Panc1 (cell line): ENCODE results near the gene SGPL1. TPM values are rescaled to one million over a fixed set of nuclear protein-coding genes. Genes with fewer than 3 reads are reported as not detected.

Source experiments
- ATAC-seq: fragments of 200-7000 bp; cut with Tn5 transposase; 2 replicates; pipeline ENCODE4 v1.9.1; 2020; ENCODE audit warnings: mild to moderate bottlenecking, moderate library complexity
- BruUV-seq: library from RNA; stranded (reverse); fragments of 400-500 nt; replicated peaks from 2 replicates; lab custom pipeline; 2021; lab: Mats Ljungman, UMichigan
- CTCF ChIA-PET: fragments of 300-600 bp; sonication (Branson Sonifier 250); formaldehyde crosslinking; loops from one replicate; lab custom pipeline; 2022; ENCODE audit warnings: antibody characterized with exemption; lab: Charles Lee
- POLR2A ChIA-PET: fragments of 300-600 bp; sonication (Branson Sonifier 250); formaldehyde crosslinking; loops from one replicate; lab custom pipeline; 2022; ENCODE audit warnings: antibody characterized with exemption; lab: Charles Lee
- DNase-seq: peaks from one replicate; pipeline ENCODE4 v3.0.0-alpha.2; 2010; ENCODE audit warnings: low read depth, low spot score
- H3K27ac ChIP-seq: 2 replicates; pipeline ENCODE4 v1.5.1; 2011; ENCODE audit warnings: mild to moderate bottlenecking, low read length, inconsistent platforms
- H3K27me3 ChIP-seq: fragments of 200-500 bp; sonication (Bioruptor generic); 2 replicates; pipeline ENCODE4 v1.6.0; 2014; ENCODE audit warnings: low read length, inconsistent platforms; ENCODE audit not compliant: control insufficient read depth, insufficient read depth
- H3K36me3 ChIP-seq: fragments of 200-500 bp; sonication (Bioruptor generic); 2 replicates; pipeline ENCODE4 v1.5.1; 2014; ENCODE audit warnings: inconsistent platforms, mild to moderate bottlenecking, low read length, moderate library complexity; ENCODE audit not compliant: control insufficient read depth, insufficient read depth
- H3K4me1 ChIP-seq: 2 replicates; pipeline ENCODE4 v1.5.1; 2011; ENCODE audit warnings: inconsistent platforms, mild to moderate bottlenecking, low read length, moderate library complexity; ENCODE audit not compliant: control insufficient read depth, insufficient read depth
- H3K4me3 ChIP-seq, 2 experiments: 2 replicates each; pipeline ENCODE4 v1.5.1; 2011 to 2012; ENCODE audit warnings: low read depth in 2 of 2, low read length in 2 of 2, mild to moderate bottlenecking in 2 of 2, inconsistent platforms in 1 of 2, moderate library complexity in 1 of 2
- H3K9me3 ChIP-seq: fragments of 200-500 bp; sonication (Bioruptor generic); 2 replicates; pipeline ENCODE4 v1.5.1; 2014; ENCODE audit warnings: low read depth, mild to moderate bottlenecking, inconsistent platforms, low read length, moderate library complexity; ENCODE audit not compliant: control insufficient read depth, insufficient read depth
- POLR2AphosphoS5 ChIP-seq: IDR thresholded peaks from 2 replicates; pipeline ENCODE4 v1.6.1; 2012; ENCODE audit warnings: mild to moderate bottlenecking, low read depth, low read length, moderate library complexity
- SIN3A ChIP-seq: IDR thresholded peaks from 2 replicates; pipeline ENCODE4 v1.6.1; 2012; ENCODE audit warnings: low read depth, mild to moderate bottlenecking, low read length, moderate library complexity, borderline replicate concordance; ENCODE audit not compliant: insufficient read depth
- TCF7L2 ChIP-seq: IDR thresholded peaks from 2 replicates; pipeline ENCODE4 v1.6.1; 2011; ENCODE audit warnings: mild to moderate bottlenecking, low read depth, low read length, inconsistent platforms
- in situ Hi-C: cut with HindIII; loops from 2 replicates; pipeline ENCODE4 v1.10.0; 2016; ENCODE audit warnings: low sequenced_read_pairs, low pct_unique_long_range_greater_than_20kb
- intact Hi-C: fragments of 100-400 bp; cut with micrococcal nuclease; formaldehyde crosslinking; loops from one replicate; pipeline ENCODE4 v1.10.0; 2022; ENCODE audit not compliant: unreplicated experiment
- total RNA-seq: library from RNA; stranded (reverse); gene quantifications from one replicate; pipeline ENCODE4 v1.2.1, GENCODE V29; 2021; ENCODE audit not compliant: unreplicated experiment
- TF ChIP-seq, protein P1 (sequence below), 2 experiments: IDR thresholded peaks; 2 replicates each; pipeline ENCODE4 v1.6.1; 2011 to 2012; ENCODE audit warnings: low read depth in 2 of 2, control low read depth in 1 of 2, low read length in 1 of 2, mild to moderate bottlenecking in 1 of 2, moderate library complexity in 1 of 2; ENCODE audit not compliant: insufficient read depth in 1 of 2
- TF ChIP-seq, protein P2 (sequence below): fragments of 450-650 bp; IDR thresholded peaks from 2 replicates; pipeline ENCODE4 v1.5.1; 2017; ENCODE audit warnings: mild to moderate bottlenecking

Gene SGPL1
- total RNA-seq, 1 experiment from 2014 or later = 103 TPM

DNA sequence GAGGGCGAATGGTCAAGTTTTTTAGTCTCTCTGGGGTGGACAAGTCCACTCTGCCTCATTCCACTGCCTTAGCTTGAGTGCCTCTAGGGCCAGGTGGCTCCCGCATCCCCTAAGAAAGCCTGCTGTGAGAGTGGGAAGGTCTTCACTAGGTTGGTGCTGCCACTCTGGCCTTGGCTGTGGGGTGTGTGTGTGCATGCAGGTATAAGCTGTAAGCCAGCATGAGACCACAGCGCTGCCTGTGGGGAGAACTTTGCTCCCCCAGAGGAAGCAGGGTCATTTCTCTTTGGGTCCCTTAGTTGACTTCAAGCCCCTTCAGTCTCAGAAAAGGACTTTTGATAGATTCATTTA, 98.1 kb downstream of the SGPL1 start:
- Histone ChIP-seq H3K4me1 (no peaks in the 10 kb centered on the region), H3K9me3 (no peaks in the 10 kb centered on the region), H3K27ac (no peak overlapping the region), H3K36me3 (no peaks in the 10 kb centered on the region), H3K4me3 (no peak overlapping the region), H3K27me3 (peaks cover 8% of the 10 kb centered on the region; the same call in 1 of the 2 replicates)
- ATAC-seq (no peak), DNase-seq (no peak)
- POLR2A ChIA-PET = no interaction called here
- in situ Hi-C loops = no loop called here
- intact Hi-C loops = no loop called here
- CTCF ChIA-PET = no interaction called here
- no TSS peak for BruUV-seq
- TF ChIP-seq TCF7L2 = no peak

DNA sequence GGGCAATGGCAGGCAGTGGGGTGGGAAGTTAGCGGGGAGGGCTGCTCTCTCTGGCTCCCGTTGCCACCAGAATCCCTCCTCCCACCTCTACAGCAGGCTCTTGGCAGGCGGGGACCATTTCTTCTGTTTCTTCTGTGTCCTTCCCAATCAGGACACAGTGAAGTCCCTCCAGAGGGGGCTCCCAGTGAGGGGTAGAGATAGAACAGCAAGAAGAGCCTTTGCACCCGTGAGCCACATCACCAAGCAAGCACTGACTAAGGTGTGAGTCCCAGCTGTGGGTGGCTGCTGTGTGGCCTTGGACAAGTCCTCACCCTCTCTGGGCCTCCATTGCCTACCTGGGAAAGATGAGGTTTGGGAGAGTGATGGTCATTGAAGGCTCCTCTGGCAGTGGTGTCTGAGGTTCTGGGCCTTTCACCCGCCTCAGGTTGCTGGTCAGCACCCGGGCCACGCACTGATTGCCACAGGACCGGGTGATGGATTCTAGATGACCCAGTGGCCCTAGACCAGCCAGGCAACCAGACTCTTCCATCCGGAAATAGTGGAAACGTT, 98.6 kb downstream of the SGPL1 start:
- peaks cover 8% of the 10 kb centered on the region; the same call in 1 of the 2 replicates for H3K27me3 ChIP-seq
- no TSS peak for BruUV-seq

DNA sequence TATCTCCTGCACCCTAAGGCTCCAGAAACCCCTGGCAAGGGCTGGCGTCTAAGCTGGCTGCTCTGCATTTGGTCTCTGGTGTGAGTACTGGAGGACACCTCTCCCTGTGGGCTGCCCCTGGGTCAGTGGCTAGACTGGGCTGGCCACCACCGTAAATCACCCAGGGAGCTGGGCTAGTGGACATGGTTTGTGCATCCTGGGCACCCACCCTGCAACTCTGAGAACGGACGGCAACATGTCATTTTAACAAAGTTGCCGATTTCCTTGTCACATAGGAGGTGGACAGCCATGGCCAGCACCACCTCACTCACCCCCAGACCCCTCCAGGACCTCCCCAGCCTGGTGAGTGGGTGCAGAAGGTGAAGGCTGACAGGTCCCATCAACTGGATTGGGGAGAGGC, 99.5 kb downstream of the SGPL1 start:
- no peak for DNase-seq
- intact Hi-C loops (no loop called here), in situ Hi-C loops (no loop called here)
- ATAC-seq = no peak
- BruUV-seq = no TSS peak
- Histone ChIP-seq H3K4me1 (no peaks in the 10 kb centered on the region), H3K36me3 (no peaks in the 10 kb centered on the region), H3K9me3 (no peaks in the 10 kb centered on the region), H3K27ac (no peak overlapping the region), H3K4me3 (no peak overlapping the region), H3K27me3 (peaks cover 8% of the 10 kb centered on the region; the same call in 1 of the 2 replicates)
- ChIA-PET POLR2A (no interaction called here), CTCF (no interaction called here)
- TF ChIP-seq, protein P1, sequence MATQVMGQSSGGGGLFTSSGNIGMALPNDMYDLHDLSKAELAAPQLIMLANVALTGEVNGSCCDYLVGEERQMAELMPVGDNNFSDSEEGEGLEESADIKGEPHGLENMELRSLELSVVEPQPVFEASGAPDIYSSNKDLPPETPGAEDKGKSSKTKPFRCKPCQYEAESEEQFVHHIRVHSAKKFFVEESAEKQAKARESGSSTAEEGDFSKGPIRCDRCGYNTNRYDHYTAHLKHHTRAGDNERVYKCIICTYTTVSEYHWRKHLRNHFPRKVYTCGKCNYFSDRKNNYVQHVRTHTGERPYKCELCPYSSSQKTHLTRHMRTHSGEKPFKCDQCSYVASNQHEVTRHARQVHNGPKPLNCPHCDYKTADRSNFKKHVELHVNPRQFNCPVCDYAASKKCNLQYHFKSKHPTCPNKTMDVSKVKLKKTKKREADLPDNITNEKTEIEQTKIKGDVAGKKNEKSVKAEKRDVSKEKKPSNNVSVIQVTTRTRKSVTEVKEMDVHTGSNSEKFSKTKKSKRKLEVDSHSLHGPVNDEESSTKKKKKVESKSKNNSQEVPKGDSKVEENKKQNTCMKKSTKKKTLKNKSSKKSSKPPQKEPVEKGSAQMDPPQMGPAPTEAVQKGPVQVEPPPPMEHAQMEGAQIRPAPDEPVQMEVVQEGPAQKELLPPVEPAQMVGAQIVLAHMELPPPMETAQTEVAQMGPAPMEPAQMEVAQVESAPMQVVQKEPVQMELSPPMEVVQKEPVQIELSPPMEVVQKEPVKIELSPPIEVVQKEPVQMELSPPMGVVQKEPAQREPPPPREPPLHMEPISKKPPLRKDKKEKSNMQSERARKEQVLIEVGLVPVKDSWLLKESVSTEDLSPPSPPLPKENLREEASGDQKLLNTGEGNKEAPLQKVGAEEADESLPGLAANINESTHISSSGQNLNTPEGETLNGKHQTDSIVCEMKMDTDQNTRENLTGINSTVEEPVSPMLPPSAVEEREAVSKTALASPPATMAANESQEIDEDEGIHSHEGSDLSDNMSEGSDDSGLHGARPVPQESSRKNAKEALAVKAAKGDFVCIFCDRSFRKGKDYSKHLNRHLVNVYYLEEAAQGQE (IDR thresholded peaks at IDR 0.05; ENCODE audit: insufficient read depth in 1 of 2, low read depth in 2 of 2, low read length in 1 of 2) = no peak
- TF ChIP-seq SIN3A (no peak), POLR2AphosphoS5 (no peak), TCF7L2 (no peak)
- TF ChIP-seq, protein P2, sequence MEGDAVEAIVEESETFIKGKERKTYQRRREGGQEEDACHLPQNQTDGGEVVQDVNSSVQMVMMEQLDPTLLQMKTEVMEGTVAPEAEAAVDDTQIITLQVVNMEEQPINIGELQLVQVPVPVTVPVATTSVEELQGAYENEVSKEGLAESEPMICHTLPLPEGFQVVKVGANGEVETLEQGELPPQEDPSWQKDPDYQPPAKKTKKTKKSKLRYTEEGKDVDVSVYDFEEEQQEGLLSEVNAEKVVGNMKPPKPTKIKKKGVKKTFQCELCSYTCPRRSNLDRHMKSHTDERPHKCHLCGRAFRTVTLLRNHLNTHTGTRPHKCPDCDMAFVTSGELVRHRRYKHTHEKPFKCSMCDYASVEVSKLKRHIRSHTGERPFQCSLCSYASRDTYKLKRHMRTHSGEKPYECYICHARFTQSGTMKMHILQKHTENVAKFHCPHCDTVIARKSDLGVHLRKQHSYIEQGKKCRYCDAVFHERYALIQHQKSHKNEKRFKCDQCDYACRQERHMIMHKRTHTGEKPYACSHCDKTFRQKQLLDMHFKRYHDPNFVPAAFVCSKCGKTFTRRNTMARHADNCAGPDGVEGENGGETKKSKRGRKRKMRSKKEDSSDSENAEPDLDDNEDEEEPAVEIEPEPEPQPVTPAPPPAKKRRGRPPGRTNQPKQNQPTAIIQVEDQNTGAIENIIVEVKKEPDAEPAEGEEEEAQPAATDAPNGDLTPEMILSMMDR = no peak

More for the DNA sequence above, 98.6 kb downstream of the SGPL1 start:
- H3K9me3 ChIP-seq = no peaks in the 10 kb centered on the region
- no peaks in the 10 kb centered on the region for H3K4me1 ChIP-seq
- no peaks in the 10 kb centered on the region for H3K36me3 ChIP-seq
- no peak overlapping the region for H3K4me3 ChIP-seq
- in situ Hi-C loops (no loop called here), intact Hi-C loops (no loop called here)
- ChIA-PET POLR2A (no interaction called here), CTCF (no interaction called here)
- ATAC-seq (no peak), DNase-seq (no peak)
- H3K27ac ChIP-seq = no peak overlapping the region
- TF ChIP-seq, protein P1 (IDR thresholded peaks at IDR 0.05; ENCODE audit: insufficient read depth in 1 of 2, low read depth in 2 of 2, low read length in 1 of 2) = no peak
- TF ChIP-seq POLR2AphosphoS5 (no peak), SIN3A (no peak), TCF7L2 (no peak)
- TF ChIP-seq, protein P2 = no peak
